Caco-2 (cell line): ENCODE measurements around the gene ATP8A2. TPM values are rescaled to one million over a fixed set of nuclear protein-coding genes. Genes with fewer than 3 reads are reported as not detected.

ENCODE experiments used
- BruUV-seq: library from RNA; stranded (reverse); fragments of 400-500 nt; replicated peaks from 2 replicates; lab custom pipeline; 2021; lab: Mats Ljungman, UMichigan
- CTCF ChIA-PET: fragments of 300-600 bp; sonication (Branson Sonifier 250); formaldehyde crosslinking; loops from one replicate; lab custom pipeline; 2022; ENCODE audit warnings: antibody characterized with exemption; lab: Charles Lee
- POLR2A ChIA-PET: fragments of 300-600 bp; sonication (Branson Sonifier 250); formaldehyde crosslinking; loops from one replicate; lab custom pipeline; 2022; ENCODE audit warnings: antibody characterized with exemption; lab: Charles Lee
- DNase-seq, 2 experiments: peaks; one replicate each; pipeline versions ENCODE4 v3.0.0 to v3.0.0-alpha.2; 2020 to 2022
- H3K27me3 ChIP-seq: replicated peaks from 2 replicates; pipeline ENCODE4 v1.6.0; 2011; ENCODE audit warnings: low read length; ENCODE audit not compliant: control insufficient read depth, insufficient read depth
- H3K36me3 ChIP-seq: 2 replicates; pipeline ENCODE4 v1.5.1; 2011; ENCODE audit warnings: low read length; ENCODE audit not compliant: control insufficient read depth, insufficient read depth
- H3K4me1 ChIP-seq: fragments of 250-450 bp; sonication (Bioruptor Pico); 2 replicates; pipeline ENCODE4 v1.5.1; 2020; ENCODE audit warnings: mild to moderate bottlenecking
- H3K4me3 ChIP-seq: 2 replicates; pipeline ENCODE4 v1.5.1; 2011; ENCODE audit warnings: low read depth, mild to moderate bottlenecking, control low read depth, low read length
- H3K9me3 ChIP-seq: fragments of 250-450 bp; sonication (Bioruptor Pico); 2 replicates; pipeline ENCODE4 v1.5.1; 2020; ENCODE audit warnings: mild to moderate bottlenecking, moderate library complexity
- H3K27ac Mint-ChIP-seq: one replicate; pipeline ENCODE4 v1.8.0; 2022; ENCODE audit warnings: mixed read lengths; ENCODE audit not compliant: unreplicated experiment
- H3K27me3 Mint-ChIP-seq: one replicate; pipeline ENCODE4 v1.8.0; 2022; ENCODE audit warnings: mixed read lengths; ENCODE audit not compliant: insufficient read depth, unreplicated experiment
- H3K36me3 Mint-ChIP-seq: one replicate; pipeline ENCODE4 v1.8.0; 2022; ENCODE audit warnings: mild to moderate bottlenecking, mixed read lengths; ENCODE audit not compliant: insufficient read depth, unreplicated experiment
- H3K4me1 Mint-ChIP-seq: one replicate; pipeline ENCODE4 v1.8.0; 2022; ENCODE audit warnings: low read depth, mixed read lengths; ENCODE audit not compliant: unreplicated experiment
- H3K4me3 Mint-ChIP-seq: one replicate; pipeline ENCODE4 v1.8.0; 2022; ENCODE audit warnings: mild to moderate bottlenecking, moderate library complexity, mixed read lengths; ENCODE audit not compliant: unreplicated experiment
- H3K9me3 Mint-ChIP-seq: one replicate; pipeline ENCODE4 v1.8.0; 2022; ENCODE audit warnings: mixed read lengths; ENCODE audit not compliant: unreplicated experiment
- intact Hi-C: fragments of 100-400 bp; cut with micrococcal nuclease; formaldehyde crosslinking; loops from one replicate; pipeline ENCODE4 v1.10.0; 2022; ENCODE audit not compliant: unreplicated experiment
- total RNA-seq: library from RNA; stranded (reverse); gene quantifications from 2 replicates; pipeline ENCODE4 v1.2.3, GENCODE V29; 2022
- TF ChIP-seq, protein P1 (sequence below), 2 experiments: fragments of 200-600 bp in 1 of 2; IDR thresholded peaks; 1 replicate in 1 of 2; 2 replicates in 1 of 2; pipeline versions ENCODE4 v1.5.1 to v1.8.0; 2011 to 2022; ENCODE audit warnings: antibody characterized with exemption in 1 of 2, control low read depth in 1 of 2, inconsistent platforms in 1 of 2, low read depth in 1 of 2, low read length in 1 of 2, mild to moderate bottlenecking in 1 of 2, moderate library complexity in 1 of 2; ENCODE audit not compliant: insufficient read depth in 1 of 2, severe bottlenecking in 1 of 2, unreplicated experiment in 1 of 2

The ATP8A2 gene
- total RNA-seq, 1 experiment from 2014 or later = 0.05 TPM

GRCh38 chr13:25699600-25699999 is 327.8 kb downstream of the ATP8A2 start:
- no peak for DNase-seq
- Histone ChIP-seq H3K36me3 (no peaks in the 10 kb centered on the region), H3K27me3 (no peaks in the 10 kb centered on the region), H3K4me3 (no peak overlapping the region), H3K4me1 (no peaks in the 10 kb centered on the region), H3K9me3 (no peaks in the 10 kb centered on the region)
- TF ChIP-seq, protein P1, sequence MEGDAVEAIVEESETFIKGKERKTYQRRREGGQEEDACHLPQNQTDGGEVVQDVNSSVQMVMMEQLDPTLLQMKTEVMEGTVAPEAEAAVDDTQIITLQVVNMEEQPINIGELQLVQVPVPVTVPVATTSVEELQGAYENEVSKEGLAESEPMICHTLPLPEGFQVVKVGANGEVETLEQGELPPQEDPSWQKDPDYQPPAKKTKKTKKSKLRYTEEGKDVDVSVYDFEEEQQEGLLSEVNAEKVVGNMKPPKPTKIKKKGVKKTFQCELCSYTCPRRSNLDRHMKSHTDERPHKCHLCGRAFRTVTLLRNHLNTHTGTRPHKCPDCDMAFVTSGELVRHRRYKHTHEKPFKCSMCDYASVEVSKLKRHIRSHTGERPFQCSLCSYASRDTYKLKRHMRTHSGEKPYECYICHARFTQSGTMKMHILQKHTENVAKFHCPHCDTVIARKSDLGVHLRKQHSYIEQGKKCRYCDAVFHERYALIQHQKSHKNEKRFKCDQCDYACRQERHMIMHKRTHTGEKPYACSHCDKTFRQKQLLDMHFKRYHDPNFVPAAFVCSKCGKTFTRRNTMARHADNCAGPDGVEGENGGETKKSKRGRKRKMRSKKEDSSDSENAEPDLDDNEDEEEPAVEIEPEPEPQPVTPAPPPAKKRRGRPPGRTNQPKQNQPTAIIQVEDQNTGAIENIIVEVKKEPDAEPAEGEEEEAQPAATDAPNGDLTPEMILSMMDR (IDR thresholded peaks at IDR 0.05; ENCODE audit: insufficient read depth in 1 of 2, low read depth in 1 of 2, low read length in 1 of 2, severe bottlenecking in 1 of 2, unreplicated experiment in 1 of 2) = no peak
- no peaks in the 10 kb centered on the region for H3K9me3 Mint-ChIP-seq
- no peak overlapping the region for H3K27ac Mint-ChIP-seq
- POLR2A ChIA-PET = no interaction called here
- H3K4me3 Mint-ChIP-seq = no peak overlapping the region
- intact Hi-C loops = no loop called here
- peaks cover 9% of the 10 kb centered on the region for H3K27me3 Mint-ChIP-seq
- H3K4me1 Mint-ChIP-seq = no peaks in the 10 kb centered on the region
- CTCF ChIA-PET = no interaction called here
- BruUV-seq = no TSS peak
- no peaks in the 10 kb centered on the region for H3K36me3 Mint-ChIP-seq

DNA sequence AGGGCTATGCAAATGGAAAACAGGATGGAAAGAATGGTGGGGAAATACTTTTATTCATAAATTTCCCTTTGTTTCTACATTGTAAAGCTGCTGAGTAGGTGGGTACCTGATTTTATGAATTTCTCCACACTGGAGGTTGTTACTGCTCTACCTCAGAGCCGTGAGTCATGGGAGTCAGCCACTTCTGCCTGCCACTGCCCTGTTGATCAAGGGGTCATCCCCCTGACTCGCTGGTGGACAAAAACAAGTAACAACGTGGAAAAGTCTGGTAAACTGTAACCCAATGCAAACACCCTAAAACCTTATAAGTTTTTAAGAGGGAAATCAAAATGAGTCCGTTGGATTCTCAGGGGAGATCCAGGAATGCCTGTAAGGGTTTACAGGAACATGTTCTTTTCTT is 329.5 kb downstream of the ATP8A2 start:
- no peaks in the 10 kb centered on the region for H3K4me1 Mint-ChIP-seq
- DNase-seq = no peak
- no peaks in the 10 kb centered on the region for H3K9me3 ChIP-seq
- no peaks in the 10 kb centered on the region for H3K36me3 ChIP-seq
- intact Hi-C loops = no loop called here
- POLR2A ChIA-PET = no interaction called here
- no peak overlapping the region for H3K4me3 ChIP-seq
- peaks cover 6% of the 10 kb centered on the region for H3K27me3 Mint-ChIP-seq
- H3K4me1 ChIP-seq = no peaks in the 10 kb centered on the region
- no peaks in the 10 kb centered on the region for H3K36me3 Mint-ChIP-seq
- H3K27me3 ChIP-seq = no peaks in the 10 kb centered on the region
- H3K4me3 Mint-ChIP-seq = no peak overlapping the region
- TF ChIP-seq, protein P1 (IDR thresholded peaks at IDR 0.05; ENCODE audit: insufficient read depth in 1 of 2, low read depth in 1 of 2, low read length in 1 of 2, severe bottlenecking in 1 of 2, unreplicated experiment in 1 of 2) = no peak
- H3K27ac Mint-ChIP-seq = no peak overlapping the region
- H3K9me3 Mint-ChIP-seq = no peaks in the 10 kb centered on the region
- CTCF ChIA-PET = no interaction called here
- no TSS peak for BruUV-seq

GRCh38 chr13:25702386-25702785 is 330.6 kb downstream of the ATP8A2 start:
- H3K4me1 ChIP-seq = no peaks in the 10 kb centered on the region
- H3K27me3 ChIP-seq = no peaks in the 10 kb centered on the region
- Mint-ChIP-seq H3K36me3 (no peaks in the 10 kb centered on the region), H3K9me3 (no peaks in the 10 kb centered on the region), H3K27me3 (peaks cover 6% of the 10 kb centered on the region), H3K27ac (no peak overlapping the region), H3K4me1 (no peaks in the 10 kb centered on the region), H3K4me3 (no peak overlapping the region)
- no peaks in the 10 kb centered on the region for H3K36me3 ChIP-seq
- DNase-seq = no peak
- ChIA-PET POLR2A (no interaction called here), CTCF (no interaction called here)
- TF ChIP-seq, protein P1 (IDR thresholded peaks at IDR 0.05; ENCODE audit: insufficient read depth in 1 of 2, low read depth in 1 of 2, low read length in 1 of 2, severe bottlenecking in 1 of 2, unreplicated experiment in 1 of 2) = no peak
- BruUV-seq = no TSS peak
- H3K9me3 ChIP-seq = no peaks in the 10 kb centered on the region
- no peak overlapping the region for H3K4me3 ChIP-seq
- intact Hi-C loops = no loop called here
